CD4-positive, alpha-beta T cell treated with Interleukin-21 for 1 hour (primary cell): ENCODE data around the gene ELP6.
"Not testable (repeated sequence)": the region's sequence is repeated elsewhere in the genome, so short reads cannot be mapped to it uniquely, and the experiment has no call there.

ENCODE experiments used
- DNase-seq: peaks from one replicate; pipeline ENCODE4 v3.0.0-alpha.2; 2020

The ELP6 gene

GRCh38 chr3:47512416-47513124 lies 942 bp downstream of the ELP6 start:
- DNase-seq = peak; percentile 39

GRCh38 chr3:47505267-47505666 lies 8.2 kb downstream of the ELP6 start:
- not testable (repeated sequence) for DNase-seq

- DNase-seq = no peak
Measured at GRCh38 chr3:47504113-47504512, 9.4 kb downstream of the ELP6 start.

- DNase-seq = no peak
Measured at GRCh38 chr3:47503033-47503432, 10.5 kb downstream of the ELP6 start.

GRCh38 chr3:47496892-47497291 lies 16.6 kb downstream of the ELP6 start:
- DNase-seq = no peak

- no peak for DNase-seq
Measured at GRCh38 chr3:47495886-47496285, 17.6 kb downstream of the ELP6 start.

GRCh38 chr3:47495111-47495510 lies 18.4 kb downstream of the ELP6 start:
- no peak for DNase-seq

GRCh38 chr3:47491777-47492176 lies 21.7 kb downstream of the ELP6 start:
- no peak for DNase-seq

- no peak for DNase-seq
Measured at GRCh38 chr3:47491186-47491585, 22.3 kb downstream of the ELP6 start.

GRCh38 chr3:47487265-47487664 lies 26.2 kb downstream of the ELP6 start:
- no peak for DNase-seq

- DNase-seq = no peak
Measured at GRCh38 chr3:47485812-47486211, 27.7 kb downstream of the ELP6 start.

- no peak for DNase-seq
Measured at GRCh38 chr3:47482366-47482765, 31.1 kb downstream of the ELP6 start.

- DNase-seq = not testable (repeated sequence)
Measured at GRCh38 chr3:47481763-47482162, 31.7 kb downstream of the ELP6 start.

- not testable (repeated sequence) for DNase-seq
Measured at GRCh38 chr3:47480267-47480666, 33.2 kb downstream of the ELP6 start.

- DNase-seq = no peak
Measured at GRCh38 chr3:47479826-47480160, 33.7 kb downstream of the ELP6 start.

- no peak for DNase-seq
Measured at GRCh38 chr3:47478022-47478421, 35.5 kb downstream of the ELP6 start.

GRCh38 chr3:47476644-47477199 lies 36.8 kb downstream of the ELP6 start:
- no peak for DNase-seq

- no peak for DNase-seq
Measured at GRCh38 chr3:47476330-47476626, 37.2 kb downstream of the ELP6 start.

- peak; percentile 95 for DNase-seq
Measured at GRCh38 chr3:47475570-47476329, 37.8 kb downstream of the ELP6 start, which contains the start of gene SCAP. Gene SCAP (minus strand): TSS chr3:47475941. CDS start chr3:47442993, 32,948 bp downstream.

GRCh38 chr3:47475029-47475569 lies 38.4 kb downstream of the ELP6 start:
- no peak for DNase-seq

- no peak for DNase-seq
Measured at GRCh38 chr3:47473391-47473790, 40.1 kb downstream of the ELP6 start.

- no peak for DNase-seq
Measured at GRCh38 chr3:47469616-47470015, 43.9 kb downstream of the ELP6 start.

- DNase-seq = not testable (repeated sequence)
Measured at GRCh38 chr3:47468315-47468714, 45.2 kb downstream of the ELP6 start.

- DNase-seq = no peak
Measured at GRCh38 chr3:47464588-47464987, 48.9 kb downstream of the ELP6 start.
